GM12892 (cell line): Measurements from ENCODE around the gene MAP2K5.

Experiments used
- POLR2A ChIP-seq: IDR thresholded peaks from 2 replicates; pipeline ENCODE4 v1.6.1; 2011; ENCODE audit warnings: low read depth, low read length, control low read depth
- POLR2AphosphoS5 ChIP-seq: IDR thresholded peaks from 2 replicates; pipeline ENCODE4 v1.6.1; 2011; ENCODE audit warnings: low read depth, low read length, control low read depth
- TAF1 ChIP-seq: IDR thresholded peaks from 2 replicates; pipeline ENCODE4 v1.6.1; 2011; ENCODE audit warnings: low read depth, mild to moderate bottlenecking, control low read depth, low read length, borderline replicate concordance

- TF ChIP-seq POLR2AphosphoS5 (no peak), POLR2A (no peak), TAF1 (no peak)
These were observed 27.2 kb downstream of the MAP2K5 start for GRCh38 chr15:67569668-67570067.
